Measurements from ENCODE around the gene TRPM2. TPM values are rescaled to one million over a fixed set of nuclear protein-coding genes. Genes with fewer than 3 reads are reported as not detected.
A peak's percentile ranks its signal among the peaks of the same experiment; 100 is the strongest.

TRPM2 gene
- total and polyA plus RNA-seq, 2 of the 8 experiments (the other 6 are each of a cell fraction or from before 2014, with no cell fraction given): 0.27 to 0.28 TPM

GRCh38 chr21:44443891-44444285 is 90.5 kb downstream of the TRPM2 start:
- peak overlapping the region; percentile 84; the same call in 1 of the 2 replicates for H2BK12ac ChIP-seq (ENCODE audit: low read depth, low read length)

More at GRCh38 chr21:44443891-44444285, 90.5 kb downstream of the TRPM2 start:
- no peaks in the 10 kb centered on the region for H3K79me1 ChIP-seq (ENCODE audit: low read depth, low read length)
- no peak overlapping the region for H3K56ac ChIP-seq (replicated peaks; ENCODE audit: insufficient read length, low read depth, low read length)
- no peak overlapping the region for H3K27ac ChIP-seq (ENCODE audit: low read depth, low read length)
- H2BK120ac ChIP-seq (replicated peaks; ENCODE audit: low read depth, low read length): no peak overlapping the region
- H3K4ac ChIP-seq (replicated peaks; ENCODE audit: insufficient read length, low read depth, low read length): no peak overlapping the region
- peak overlapping the region; percentile 95; the same call in 1 of the 2 replicates for H2BK15ac ChIP-seq (ENCODE audit: low read length)
- no peak overlapping the region for H3K9ac ChIP-seq (replicated peaks in 1 of 4; ENCODE audit: extremely low read depth in 1 of 4, low read depth in 3 of 4, low read length in 3 of 4)
- WGBS, 2 experiments (ENCODE audit: extremely low coverage in 1 of 2, insufficient coverage in 1 of 2, insufficient read length in 1 of 2, insufficient replicate concordance in 2 of 2, low coverage in 1 of 2, low lambda C conversion rate in 2 of 2, missing lambda C conversion rate in 1 of 2): 84% methylated on average over 9 of the region's 12 CpGs; no CpG with 5 or more reads in 1 of the 2 experiments
- H3K23ac ChIP-seq (ENCODE audit: insufficient read length): no peak overlapping the region
- H3K4me1 ChIP-seq (replicated peaks in 1 of 4; ENCODE audit: control insufficient read depth in 3 of 4, insufficient read depth in 4 of 4, low read length in 3 of 4): no peaks in the 10 kb centered on the region; a peak in 1 of 7 replicates
- ChIA-PET POLR2A (ENCODE audit: partially characterized antibody) (interaction anchor here (1.9 kb wide), 2 partner anchors 12 to 42 kb away, joined by 4 to 5 read pairs; no protein-coding TSS in a partner anchor), CTCF (ENCODE audit: partially characterized antibody) (interaction anchor here (0.8 to 4.7 kb wide), 17 partner anchors 10 to 129 kb away, joined by 3 to 20 read pairs (median 4); partner anchors contain the start of gene KRTAP10-4)
- H3K4me3 ChIP-seq (ENCODE audit: extremely low read depth in 1 of 4, insufficient read depth in 2 of 4, low read depth in 3 of 4, low read length in 4 of 4): no peak overlapping the region
- H3K36me3 ChIP-seq (ENCODE audit: control insufficient read depth in 2 of 4, insufficient read depth in 4 of 4, low read length in 3 of 4): no peaks in the 10 kb centered on the region
- no peaks in the 10 kb centered on the region for H3K27me3 ChIP-seq (replicated peaks in 1 of 4; ENCODE audit: control insufficient read depth in 3 of 4, extremely low read depth in 1 of 4, insufficient read depth in 3 of 4, low read length in 3 of 4)
- H4K5ac ChIP-seq (ENCODE audit: insufficient read length, low read depth, low read length): no peak overlapping the region
- H4K20me1 ChIP-seq (replicated peaks in 1 of 2; ENCODE audit: control insufficient read depth in 1 of 2, insufficient read depth in 2 of 2, low read length in 2 of 2): no peaks in the 10 kb centered on the region
- no peak for DNase-seq (ENCODE audit: low read depth in 1 of 2, low spot score in 2 of 2)
- H2BK20ac ChIP-seq (ENCODE audit: low read length): no peak overlapping the region
- no peak overlapping the region for H3K4me2 ChIP-seq (ENCODE audit: insufficient read depth in 1 of 2, low read depth in 2 of 2, low read length in 2 of 2)
- no peak overlapping the region for H3K14ac ChIP-seq (ENCODE audit: insufficient read length)
- peak overlapping the region; percentile 36 for H4K91ac ChIP-seq (replicated peaks; ENCODE audit: insufficient read length, low read length)
- H3K23me2 ChIP-seq (ENCODE audit: low read depth, low read length): no peaks in the 10 kb centered on the region
- no peak overlapping the region for H4K8ac ChIP-seq (ENCODE audit: extremely low read depth, insufficient read depth, low read length)
- TF ChIP-seq YY1 (IDR thresholded peaks at IDR 0.05; ENCODE audit: low read depth, low read length) (no peak), KDM5A (IDR thresholded peaks at IDR 0.05; ENCODE audit: low read length) (no peak), BCL11A (IDR thresholded peaks at IDR 0.05; ENCODE audit: low read depth in 2 of 2, low read length in 2 of 2) (no peak), RXRA (IDR thresholded peaks at IDR 0.05; ENCODE audit: insufficient read depth, low read depth, low read length) (no peak), TAF7 (optimal IDR thresholded peaks at IDR 0.05; ENCODE audit: borderline replicate concordance, low read depth, low read length) (no peak), HDAC6 (IDR thresholded peaks at IDR 0.05; ENCODE audit: low read depth, low read length) (no peak), TBP (IDR thresholded peaks at IDR 0.05; ENCODE audit: low read depth, low read length) (no peak), POLR2A (IDR thresholded peaks at IDR 0.05; ENCODE audit: control extremely low read depth in 1 of 2, low read depth in 2 of 2, low read length in 2 of 2) (no peak), EGR1 (IDR thresholded peaks at IDR 0.05; ENCODE audit: borderline replicate concordance, low read depth, low read length) (no peak)
- H3K9me3 ChIP-seq (ENCODE audit: insufficient read depth in 2 of 2, low read depth in 1 of 2, low read length in 1 of 2): no peaks in the 10 kb centered on the region
- H3K18ac ChIP-seq (ENCODE audit: extremely low read depth, low read length): no peak overlapping the region
- no peaks in the 10 kb centered on the region for H3K79me2 ChIP-seq (ENCODE audit: control insufficient read depth in 1 of 2, insufficient read depth in 2 of 2, low read length in 2 of 2)
- FAIRE-seq: no peak
- no peak overlapping the region; the same call in 1 of the 2 replicates for H2AK5ac ChIP-seq (ENCODE audit: low read depth, low read length)
- H2AFZ ChIP-seq (ENCODE audit: low read length): peak overlapping the region; percentile 51; the same call in 1 of the 2 replicates
- no peak overlapping the region for H2BK5ac ChIP-seq (ENCODE audit: low read depth, low read length)

Measured in H1 (cell line).